Measurements from ENCODE around the gene TGFBR2.
"Not testable (repeated sequence)": the region's sequence is repeated elsewhere in the genome, so short reads cannot be mapped to it uniquely, and the experiment has no call there.

The TGFBR2 gene

GRCh38 chr3:30664884-30665283 is 58.5 kb downstream of the TGFBR2 start:
- in situ Hi-C loops (cut with MboI; ENCODE audit: low pct_unique_long_range_greater_than_20kb, low sequenced_read_pairs) = no loop called here
- peak; percentile 82 for DNase-seq

- in situ Hi-C loops (cut with MboI; ENCODE audit: low pct_unique_long_range_greater_than_20kb, low sequenced_read_pairs) = no loop called here
- no peak for DNase-seq
Measured at GRCh38 chr3:30665539-30665938, 59.1 kb downstream of the TGFBR2 start.

- in situ Hi-C loops (cut with MboI; ENCODE audit: low pct_unique_long_range_greater_than_20kb, low sequenced_read_pairs) = no loop called here
- no peak for DNase-seq
Measured at GRCh38 chr3:30666572-30667279, 60.3 kb downstream of the TGFBR2 start.

GRCh38 chr3:30667280-30667651 is 60.9 kb downstream of the TGFBR2 start:
- in situ Hi-C loops (cut with MboI; ENCODE audit: low pct_unique_long_range_greater_than_20kb, low sequenced_read_pairs) = no loop called here
- peak; percentile 73 for DNase-seq

GRCh38 chr3:30668051-30668609 is 61.7 kb downstream of the TGFBR2 start:
- DNase-seq = no peak
- in situ Hi-C loops (cut with MboI; ENCODE audit: low pct_unique_long_range_greater_than_20kb, low sequenced_read_pairs) = no loop called here

DNA sequence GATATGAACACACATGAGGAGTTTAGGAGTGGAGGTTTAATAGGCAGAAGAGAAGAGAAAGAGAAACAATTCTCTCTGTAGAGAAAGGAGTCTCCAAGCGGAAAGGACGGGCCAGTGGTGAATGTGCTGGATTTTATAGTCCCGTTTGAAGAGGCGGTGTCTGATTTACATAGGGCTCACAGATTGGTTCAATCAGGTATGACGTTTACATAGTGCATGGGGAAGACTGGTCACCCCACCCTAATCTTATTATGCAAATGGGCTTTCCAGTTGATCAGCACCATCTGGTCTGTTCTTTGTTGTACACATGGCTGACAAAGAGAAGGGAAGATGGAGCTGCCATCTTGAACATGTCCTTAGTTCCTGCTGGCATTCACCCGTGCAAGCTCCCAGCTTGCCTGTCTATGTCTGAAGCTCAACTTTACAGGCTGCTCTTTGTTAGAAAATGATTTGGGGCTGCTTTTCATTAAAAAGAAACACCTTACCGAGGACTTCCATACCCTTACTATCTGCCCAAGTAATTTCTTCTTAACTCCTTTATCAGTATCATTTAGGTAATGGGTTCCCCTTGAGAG is 63.0 kb downstream of the TGFBR2 start:
- DNase-seq; in situ Hi-C loops (cut with MboI; ENCODE audit: low pct_unique_long_range_greater_than_20kb, low sequenced_read_pairs): not testable (repeated sequence)

DNA sequence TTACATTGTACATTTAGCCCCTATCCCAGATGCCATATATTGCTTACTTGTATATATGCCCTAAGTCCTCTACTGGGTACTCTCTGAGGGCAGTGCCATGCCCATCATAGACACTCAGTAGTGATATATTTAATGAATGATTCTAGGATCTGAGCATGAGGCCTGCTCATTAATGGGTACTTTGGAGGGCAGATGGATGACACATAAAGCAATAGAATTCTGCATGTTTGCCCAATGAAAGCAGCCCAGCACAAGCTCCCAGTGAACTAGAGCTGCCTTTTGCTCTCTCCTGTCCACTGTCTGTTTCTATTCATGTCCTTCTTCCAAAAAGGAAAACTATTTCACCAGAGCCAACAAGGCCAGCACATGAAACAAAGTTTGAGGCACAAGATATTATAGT is 63.9 kb downstream of the TGFBR2 start:
- DNase-seq = no peak

DNA sequence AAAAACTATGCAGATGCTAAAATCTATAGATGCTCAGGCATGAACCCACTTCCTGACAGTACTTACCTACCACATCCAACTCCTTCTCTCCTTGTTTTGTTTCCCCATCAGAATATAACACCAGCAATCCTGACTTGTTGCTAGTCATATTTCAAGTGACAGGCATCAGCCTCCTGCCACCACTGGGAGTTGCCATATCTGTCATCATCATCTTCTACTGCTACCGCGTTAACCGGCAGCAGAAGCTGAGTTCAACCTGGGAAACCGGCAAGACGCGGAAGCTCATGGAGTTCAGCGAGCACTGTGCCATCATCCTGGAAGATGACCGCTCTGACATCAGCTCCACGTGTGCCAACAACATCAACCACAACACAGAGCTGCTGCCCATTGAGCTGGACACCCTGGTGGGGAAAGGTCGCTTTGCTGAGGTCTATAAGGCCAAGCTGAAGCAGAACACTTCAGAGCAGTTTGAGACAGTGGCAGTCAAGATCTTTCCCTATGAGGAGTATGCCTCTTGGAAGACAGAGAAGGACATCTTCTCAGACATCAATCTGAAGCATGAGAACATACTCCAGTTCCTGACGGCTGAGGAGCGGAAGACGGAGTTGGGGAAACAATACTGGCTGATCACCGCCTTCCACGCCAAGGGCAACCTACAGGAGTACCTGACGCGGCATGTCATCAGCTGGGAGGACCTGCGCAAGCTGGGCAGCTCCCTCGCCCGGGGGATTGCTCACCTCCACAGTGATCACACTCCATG is 65.3 kb downstream of the TGFBR2 start:
- no peak for DNase-seq
- in situ Hi-C loops (cut with MboI; ENCODE audit: low pct_unique_long_range_greater_than_20kb, low sequenced_read_pairs) = no loop called here

More for the DNA sequence above, 63.9 kb downstream of the TGFBR2 start:
- in situ Hi-C loops (cut with MboI; ENCODE audit: low pct_unique_long_range_greater_than_20kb, low sequenced_read_pairs) = no loop called here

DNA sequence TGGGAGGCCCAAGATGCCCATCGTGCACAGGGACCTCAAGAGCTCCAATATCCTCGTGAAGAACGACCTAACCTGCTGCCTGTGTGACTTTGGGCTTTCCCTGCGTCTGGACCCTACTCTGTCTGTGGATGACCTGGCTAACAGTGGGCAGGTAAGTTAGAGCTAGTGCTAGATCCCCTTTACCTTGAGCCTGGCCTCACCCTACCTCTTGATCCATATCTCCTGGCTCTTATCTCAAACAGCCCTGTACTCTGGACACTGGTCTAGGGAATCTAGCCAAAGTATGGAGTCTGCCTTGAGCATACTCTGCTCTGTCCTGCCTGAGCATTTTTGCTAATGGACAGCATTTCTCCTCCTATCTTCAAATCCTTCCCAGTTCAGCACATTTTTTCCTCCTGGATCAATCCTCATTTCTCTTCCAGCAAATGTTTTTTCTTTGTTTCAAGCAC is 65.9 kb downstream of the TGFBR2 start:
- no peak for DNase-seq
- in situ Hi-C loops (cut with MboI; ENCODE audit: low pct_unique_long_range_greater_than_20kb, low sequenced_read_pairs) = no loop called here

DNA sequence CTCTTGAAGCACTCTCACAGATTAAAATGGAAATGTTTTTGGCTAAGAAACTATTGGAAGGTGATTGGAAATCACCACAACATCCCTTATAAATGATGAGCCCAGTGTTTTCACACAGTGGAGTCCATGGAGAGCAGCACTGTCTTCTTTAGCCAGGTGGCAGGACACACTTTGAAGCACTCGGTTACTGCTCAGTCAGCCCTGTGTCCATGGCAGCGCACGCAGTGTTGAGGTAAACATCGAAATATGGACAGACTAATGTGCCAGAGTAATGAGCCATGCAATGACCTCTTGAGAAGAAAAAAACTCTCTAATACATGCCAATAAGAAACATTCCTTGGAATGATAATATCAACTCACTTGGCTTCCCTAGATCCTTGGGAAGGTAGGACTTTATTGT is 66.6 kb downstream of the TGFBR2 start:
- in situ Hi-C loops (cut with MboI; ENCODE audit: low pct_unique_long_range_greater_than_20kb, low sequenced_read_pairs) = no loop called here
- DNase-seq = no peak

DNA sequence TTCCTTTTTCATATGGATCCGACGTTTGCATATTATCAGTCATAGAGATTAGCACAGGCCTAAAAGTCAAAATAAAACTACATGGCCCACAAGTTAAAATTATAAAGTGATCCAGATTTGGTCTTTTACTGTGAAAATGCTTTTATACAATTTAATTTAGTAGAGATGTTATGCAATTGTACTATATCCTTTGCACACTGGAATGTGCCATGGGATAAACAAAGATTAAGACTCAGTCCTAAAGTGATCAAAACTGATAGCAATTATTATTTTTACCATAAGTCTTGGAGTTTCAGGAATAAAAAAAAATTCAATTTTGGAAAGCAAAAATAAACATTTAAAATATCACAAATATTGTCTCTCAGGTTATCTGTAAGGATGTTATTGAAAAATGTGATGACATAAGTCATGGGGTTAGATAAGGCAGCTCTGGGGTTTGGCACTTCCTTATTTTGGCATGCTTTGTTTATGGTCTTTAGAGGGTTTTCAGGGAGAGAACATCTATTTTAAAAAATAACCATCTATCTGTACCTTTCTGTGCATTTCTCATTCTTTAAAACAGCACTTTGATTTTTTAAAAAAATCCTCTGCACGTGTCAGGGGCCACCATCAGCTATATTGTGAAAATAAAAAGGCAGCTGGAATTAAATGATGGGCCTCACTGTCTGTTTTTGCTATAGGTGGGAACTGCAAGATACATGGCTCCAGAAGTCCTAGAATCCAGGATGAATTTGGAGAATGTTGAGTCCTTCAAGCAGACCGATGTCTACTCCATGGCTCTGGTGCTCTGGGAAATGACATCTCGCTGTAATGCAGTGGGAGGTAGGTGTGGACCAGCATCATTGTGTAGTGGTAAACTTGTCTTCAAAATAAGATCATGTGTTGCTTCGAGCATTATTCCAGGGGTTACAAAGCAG is 67.3 kb downstream of the TGFBR2 start:
- in situ Hi-C loops (cut with MboI; ENCODE audit: low pct_unique_long_range_greater_than_20kb, low sequenced_read_pairs) = no loop called here
- peak; percentile 46 for DNase-seq

- in situ Hi-C loops (cut with MboI; ENCODE audit: low pct_unique_long_range_greater_than_20kb, low sequenced_read_pairs) = no loop called here
- no peak for DNase-seq
Measured at GRCh38 chr3:30675006-30675405, 68.6 kb downstream of the TGFBR2 start.

- DNase-seq = no peak
- in situ Hi-C loops (cut with MboI; ENCODE audit: low pct_unique_long_range_greater_than_20kb, low sequenced_read_pairs) = no loop called here
Measured at GRCh38 chr3:30675774-30676173, 69.4 kb downstream of the TGFBR2 start.

DNA sequence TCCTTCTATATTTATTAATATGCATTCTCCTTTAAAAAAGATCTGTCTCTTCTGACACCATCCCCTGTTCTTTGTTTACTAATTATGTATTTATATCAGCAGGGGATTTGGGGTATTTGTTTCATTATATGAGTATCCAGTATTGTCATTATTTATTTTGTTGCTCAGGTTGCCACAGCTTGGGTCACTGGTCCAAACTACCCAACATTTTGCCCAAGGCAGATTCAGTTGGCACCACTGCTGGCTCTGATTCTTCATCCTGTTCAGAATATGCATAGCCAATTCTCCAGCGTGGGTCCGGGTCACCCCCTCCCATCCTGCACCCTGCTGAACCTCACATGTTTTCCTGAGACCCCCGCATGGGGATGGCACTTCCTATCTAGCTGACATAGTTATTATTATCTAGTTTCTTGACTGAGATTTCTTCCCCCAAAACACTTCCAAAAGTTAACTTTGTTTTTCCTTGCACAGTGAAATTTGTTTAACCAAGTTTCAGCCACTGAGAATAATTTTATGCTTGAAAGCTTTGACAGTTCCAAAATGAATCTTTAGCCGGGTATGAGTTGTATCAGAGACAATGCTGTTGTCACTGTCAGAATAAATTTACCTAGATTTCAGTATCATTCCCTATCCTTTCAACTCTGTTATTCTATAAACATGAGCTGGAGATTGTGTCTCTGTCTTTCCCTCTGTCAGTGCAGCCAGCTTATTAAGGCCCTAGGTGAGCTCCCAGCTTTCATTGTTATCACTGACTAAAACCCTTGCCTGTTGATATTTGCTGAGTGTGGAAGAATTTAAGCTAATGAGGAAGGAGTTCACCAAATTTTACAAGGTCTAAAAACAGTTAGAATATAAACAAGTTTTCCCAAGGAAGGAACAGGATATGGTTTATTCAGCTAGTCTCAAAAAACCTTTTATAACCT is 70.3 kb downstream of the TGFBR2 start:
- in situ Hi-C loops (cut with MboI; ENCODE audit: low pct_unique_long_range_greater_than_20kb, low sequenced_read_pairs) = no loop called here

GRCh38 chr3:30677347-30677685 is 70.9 kb downstream of the TGFBR2 start:
- in situ Hi-C loops (cut with MboI; ENCODE audit: low pct_unique_long_range_greater_than_20kb, low sequenced_read_pairs) = no loop called here

More for the DNA sequence above, 70.3 kb downstream of the TGFBR2 start:
- DNase-seq = no peak

DNA sequence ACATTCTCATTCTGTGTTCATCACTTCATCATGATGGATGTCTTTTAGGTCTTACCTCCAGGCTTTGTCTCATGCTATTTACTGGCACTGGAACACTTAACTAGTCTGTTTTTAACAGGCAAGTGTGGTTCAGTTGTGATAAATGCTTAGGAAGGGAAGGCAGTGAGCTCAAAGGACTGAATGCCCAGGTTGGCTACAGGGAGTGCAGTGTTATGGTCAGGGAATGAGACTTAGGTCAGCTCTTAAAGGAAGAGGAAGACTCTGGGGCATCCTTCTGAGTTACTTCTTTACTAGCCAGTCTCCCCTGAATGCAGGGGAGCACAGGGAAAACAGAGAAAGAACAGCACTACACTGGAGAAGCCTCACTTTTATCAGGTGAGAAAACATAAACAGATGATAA is 72.6 kb downstream of the TGFBR2 start:
- in situ Hi-C loops (cut with MboI; ENCODE audit: low pct_unique_long_range_greater_than_20kb, low sequenced_read_pairs) = no loop called here
- no peak for DNase-seq

More at GRCh38 chr3:30677347-30677685, 70.9 kb downstream of the TGFBR2 start:
- DNase-seq = no peak

GRCh38 chr3:30680789-30681648 is 74.6 kb downstream of the TGFBR2 start:
- DNase-seq = no peak
- in situ Hi-C loops (cut with MboI; ENCODE audit: low pct_unique_long_range_greater_than_20kb, low sequenced_read_pairs) = no loop called here

Data from KBM-7 (cell line).